ENCODE measurements around the gene RAB30. TPM values are rescaled to one million over a fixed set of nuclear protein-coding genes. Genes with fewer than 3 reads are reported as not detected.

RAB30 gene
- total RNA-seq, 3 donors from 2014 or later: 10.5 to 12.4 (median 11.3) TPM

DNA sequence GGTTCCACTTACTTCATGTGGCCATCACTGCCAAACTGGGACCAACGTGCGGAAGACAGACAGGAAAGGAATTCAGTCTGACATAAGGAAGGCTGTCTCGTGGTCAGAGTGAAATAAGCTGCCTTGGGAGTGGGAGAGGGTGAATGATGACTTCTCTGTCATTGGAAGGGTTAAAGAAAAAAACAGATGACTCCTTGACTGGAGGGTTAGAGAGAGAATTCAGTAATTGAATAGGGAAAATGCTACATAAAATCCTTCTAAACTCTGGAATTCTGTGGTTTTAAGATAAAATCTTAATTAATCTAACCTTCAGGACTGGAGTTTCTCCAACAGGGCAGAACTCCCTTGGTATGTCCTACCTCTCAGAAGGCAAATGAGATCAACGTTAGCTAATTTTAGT is 33.8 kb downstream of the RAB30 start:
- H3K4me3 Mint-ChIP-seq: no peak overlapping the region
- ATAC-seq: no peak
- H3K9me3 Mint-ChIP-seq: no peaks in the 10 kb centered on the region
- H3K36me3 Mint-ChIP-seq (ENCODE audit: insufficient read depth): peaks cover 14% of the 10 kb centered on the region
- H3K4me1 Mint-ChIP-seq (ENCODE audit: low read depth): peaks cover 43% of the 10 kb centered on the region
- DNase-seq: no peak
- no peaks in the 10 kb centered on the region for H3K27me3 Mint-ChIP-seq (ENCODE audit: low read depth)

DNA sequence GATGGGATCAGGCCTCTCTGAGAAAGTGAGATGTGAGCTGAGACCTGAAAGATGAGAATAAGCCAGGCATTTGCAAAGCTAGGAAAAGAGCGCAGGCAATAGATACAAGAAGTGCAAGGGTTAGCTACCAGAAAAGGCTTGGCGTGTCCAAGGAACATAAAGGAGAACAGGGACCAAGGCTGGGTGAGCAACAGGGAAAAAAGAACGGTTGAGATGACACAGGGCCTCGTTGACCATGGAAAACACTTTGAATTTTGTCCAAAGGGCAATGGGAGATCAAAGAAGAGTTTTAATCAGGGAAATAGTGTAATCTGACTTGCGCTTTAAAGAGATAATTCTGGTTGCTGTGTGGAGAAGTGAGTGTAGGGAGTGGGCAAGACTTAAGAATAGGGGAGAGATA is 35.0 kb downstream of the RAB30 start:
- peaks cover 19% of the 10 kb centered on the region for H3K36me3 Mint-ChIP-seq (ENCODE audit: insufficient read depth)
- H3K4me3 Mint-ChIP-seq: no peak overlapping the region
- no peaks in the 10 kb centered on the region for H3K9me3 Mint-ChIP-seq
- H3K27me3 Mint-ChIP-seq (ENCODE audit: low read depth): no peaks in the 10 kb centered on the region
- DNase-seq (no peak), ATAC-seq (no peak)
- H3K4me1 Mint-ChIP-seq (ENCODE audit: low read depth): peaks cover 42% of the 10 kb centered on the region

DNA sequence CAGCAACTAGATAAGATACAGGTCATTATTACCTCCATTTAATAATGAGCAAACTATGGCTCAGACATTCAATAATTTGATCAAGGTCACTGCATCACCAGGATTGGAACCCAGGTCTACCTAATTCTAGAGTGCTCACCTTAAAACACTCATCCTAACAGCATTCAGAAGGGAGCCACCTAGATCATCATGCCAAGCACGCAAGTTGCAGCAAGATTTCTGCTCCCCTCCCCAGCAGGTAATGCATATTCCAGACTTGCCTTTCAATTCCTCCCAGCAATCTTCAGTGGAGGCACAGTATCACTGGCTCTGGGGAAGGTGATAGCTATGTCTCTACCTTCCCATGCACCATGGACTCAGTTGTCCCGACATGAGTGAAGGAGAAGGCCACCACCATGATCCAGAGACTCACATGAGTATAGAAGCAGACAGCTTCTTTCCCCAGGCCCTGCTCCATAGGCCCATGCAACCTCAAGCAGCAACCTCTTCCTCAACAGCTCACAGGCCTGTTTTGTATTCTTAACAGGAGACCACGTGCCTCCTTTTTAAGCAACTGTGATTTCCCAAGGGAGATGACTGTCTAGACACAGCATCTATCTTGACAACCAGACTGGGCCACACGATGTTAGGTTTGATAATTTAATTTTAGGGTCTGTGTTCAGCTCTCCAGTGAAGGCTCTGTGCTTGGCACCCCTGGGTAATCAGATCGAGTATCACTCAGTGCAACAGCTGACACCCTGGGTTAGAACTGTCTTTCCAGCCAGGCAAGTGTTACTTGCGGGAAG is 36.4 kb downstream of the RAB30 start:
- Mint-ChIP-seq H3K4me3 (no peak overlapping the region), H3K36me3 (ENCODE audit: insufficient read depth) (peaks cover 18% of the 10 kb centered on the region), H3K27me3 (ENCODE audit: low read depth) (no peaks in the 10 kb centered on the region), H3K9me3 (no peaks in the 10 kb centered on the region), H3K4me1 (ENCODE audit: low read depth) (peaks cover 40% of the 10 kb centered on the region)
- DNase-seq (no peak), ATAC-seq (no peak)

DNA sequence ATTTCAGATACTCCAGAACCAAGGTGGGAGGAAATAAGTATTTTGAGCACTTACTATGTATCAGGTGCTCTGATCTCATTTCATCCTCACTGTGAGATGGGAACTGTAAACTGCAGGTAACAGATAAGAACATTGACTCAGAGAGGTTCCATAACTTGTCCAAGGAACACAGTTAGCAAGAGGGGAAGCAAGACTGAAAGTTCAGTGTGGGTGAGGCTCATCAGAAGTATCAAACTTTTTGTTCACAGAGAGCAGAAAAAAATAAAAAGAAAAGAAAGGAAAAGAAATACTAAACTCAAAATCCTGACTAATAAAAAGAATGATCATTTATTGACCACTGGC is 37.1 kb downstream of the RAB30 start:
- no peak for DNase-seq
- no peak for ATAC-seq
- no peaks in the 10 kb centered on the region for H3K9me3 Mint-ChIP-seq
- H3K36me3 Mint-ChIP-seq (ENCODE audit: insufficient read depth): peaks cover 14% of the 10 kb centered on the region
- H3K27me3 Mint-ChIP-seq (ENCODE audit: low read depth): no peaks in the 10 kb centered on the region
- H3K4me1 Mint-ChIP-seq (ENCODE audit: low read depth): peaks cover 36% of the 10 kb centered on the region
- H3K4me3 Mint-ChIP-seq: no peak overlapping the region

DNA sequence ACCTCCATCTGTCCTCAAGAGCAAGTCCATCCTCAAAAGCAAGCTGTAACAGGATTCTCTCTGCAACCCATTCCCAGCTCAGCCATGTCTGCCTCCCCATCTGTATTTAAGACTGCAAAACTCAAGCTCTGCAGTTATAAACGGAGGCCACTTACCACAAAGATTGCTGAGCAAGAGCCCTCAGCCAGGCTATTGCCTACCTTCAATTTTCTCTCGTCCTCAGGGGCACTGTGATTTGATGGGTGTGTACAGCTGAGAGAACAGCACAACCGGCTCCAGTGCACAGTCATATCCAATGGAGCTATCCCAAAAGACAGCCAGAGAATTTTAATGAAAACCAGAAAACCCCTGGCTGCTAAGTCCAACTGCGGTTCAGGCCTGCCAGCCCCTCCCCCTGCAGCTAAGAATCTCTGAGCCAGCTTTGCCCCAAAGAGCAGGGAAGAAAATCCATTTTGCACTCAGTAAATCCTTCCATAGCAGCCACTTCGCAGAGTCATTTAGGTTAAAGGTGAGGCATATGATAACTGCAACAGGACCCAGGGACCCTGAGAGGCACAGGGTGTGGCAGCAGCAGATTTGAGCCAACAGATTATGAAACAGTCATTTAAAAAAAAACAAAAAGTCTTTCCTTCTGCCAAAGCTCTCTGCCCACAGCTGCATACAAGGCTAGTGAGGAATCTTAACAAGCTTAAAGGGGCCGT is 37.6 kb downstream of the RAB30 start:
- H3K36me3 Mint-ChIP-seq (ENCODE audit: insufficient read depth): peaks cover 10% of the 10 kb centered on the region
- H3K4me3 Mint-ChIP-seq: no peak overlapping the region
- ATAC-seq: no peak
- H3K27me3 Mint-ChIP-seq (ENCODE audit: low read depth): no peaks in the 10 kb centered on the region
- H3K4me1 Mint-ChIP-seq (ENCODE audit: low read depth): peaks cover 31% of the 10 kb centered on the region
- H3K9me3 Mint-ChIP-seq: no peaks in the 10 kb centered on the region
- no peak for DNase-seq

DNA sequence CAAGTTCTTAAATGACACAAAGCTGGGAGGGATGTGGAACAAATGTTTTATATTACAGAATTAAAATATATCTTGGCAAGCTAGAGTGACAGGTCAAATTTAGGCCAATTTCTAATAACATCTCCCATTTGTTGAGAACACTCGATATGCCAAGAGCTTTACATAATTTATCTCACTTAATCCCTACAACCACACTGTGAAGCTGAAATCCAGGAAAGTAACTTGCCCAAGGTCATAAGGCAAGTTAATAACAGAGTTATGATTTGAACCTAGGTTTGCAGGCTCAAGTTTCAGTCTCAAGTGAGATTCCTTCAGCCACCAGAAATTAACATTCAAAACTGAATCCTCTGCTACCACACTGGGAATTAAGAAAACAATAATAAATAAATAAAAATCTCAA is 38.3 kb downstream of the RAB30 start:
- ATAC-seq (no peak), DNase-seq (no peak)
- H3K4me1 Mint-ChIP-seq (ENCODE audit: low read depth): peaks cover 34% of the 10 kb centered on the region
- H3K9me3 Mint-ChIP-seq: no peaks in the 10 kb centered on the region
- peaks cover 10% of the 10 kb centered on the region for H3K36me3 Mint-ChIP-seq (ENCODE audit: insufficient read depth)
- H3K4me3 Mint-ChIP-seq: no peak overlapping the region
- no peaks in the 10 kb centered on the region for H3K27me3 Mint-ChIP-seq (ENCODE audit: low read depth)

DNA sequence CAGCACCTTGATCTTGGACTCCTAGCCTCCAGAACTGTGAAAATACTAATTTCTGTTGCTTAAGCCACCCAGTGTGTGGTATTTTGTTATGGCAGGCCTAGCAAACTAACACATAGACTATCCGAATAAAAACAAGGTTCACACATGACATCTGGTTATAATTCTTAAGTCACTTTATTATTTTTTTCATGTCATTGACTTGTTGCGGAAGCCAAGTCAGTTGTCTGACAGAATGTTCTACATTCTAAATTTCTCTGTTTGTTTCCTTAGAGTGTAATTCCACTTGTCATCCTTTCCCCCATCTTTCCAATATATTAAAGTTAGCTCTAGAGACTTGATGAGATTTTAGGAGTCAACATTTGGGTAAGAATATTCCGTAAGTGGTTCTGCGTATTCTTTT is 40.6 kb downstream of the RAB30 start:
- H3K4me1 Mint-ChIP-seq (ENCODE audit: low read depth): peaks cover 38% of the 10 kb centered on the region
- ATAC-seq (no peak), DNase-seq (no peak)
- no peaks in the 10 kb centered on the region for H3K27me3 Mint-ChIP-seq (ENCODE audit: low read depth)
- no peak overlapping the region for H3K4me3 Mint-ChIP-seq
- H3K36me3 Mint-ChIP-seq (ENCODE audit: insufficient read depth): peaks cover 14% of the 10 kb centered on the region
- no peaks in the 10 kb centered on the region for H3K9me3 Mint-ChIP-seq

DNA sequence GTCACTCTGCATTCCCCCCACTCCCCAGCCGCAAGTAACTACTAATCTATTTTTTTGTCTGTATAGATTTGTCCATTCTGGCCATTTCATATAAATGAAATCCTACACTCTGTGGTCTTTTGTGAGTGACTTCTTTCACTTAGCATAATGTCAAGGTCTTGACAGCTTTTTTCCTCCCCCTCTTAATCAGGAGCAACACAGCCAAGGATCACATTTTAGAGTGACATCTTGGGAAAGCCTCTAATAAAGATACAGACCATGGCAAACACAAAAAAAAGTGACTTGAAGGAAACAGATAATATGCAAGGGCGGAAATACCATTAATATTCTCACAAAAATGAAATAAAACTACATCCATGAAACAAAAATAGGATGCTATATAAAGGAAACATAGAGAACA is 43.9 kb downstream of the RAB30 start:
- Mint-ChIP-seq H3K4me1 (ENCODE audit: low read depth) (peaks cover 33% of the 10 kb centered on the region), H3K4me3 (no peak overlapping the region), H3K9me3 (no peaks in the 10 kb centered on the region), H3K27me3 (ENCODE audit: low read depth) (no peaks in the 10 kb centered on the region), H3K36me3 (ENCODE audit: insufficient read depth) (peaks cover 17% of the 10 kb centered on the region)
- ATAC-seq: no peak
- DNase-seq: no peak

DNA sequence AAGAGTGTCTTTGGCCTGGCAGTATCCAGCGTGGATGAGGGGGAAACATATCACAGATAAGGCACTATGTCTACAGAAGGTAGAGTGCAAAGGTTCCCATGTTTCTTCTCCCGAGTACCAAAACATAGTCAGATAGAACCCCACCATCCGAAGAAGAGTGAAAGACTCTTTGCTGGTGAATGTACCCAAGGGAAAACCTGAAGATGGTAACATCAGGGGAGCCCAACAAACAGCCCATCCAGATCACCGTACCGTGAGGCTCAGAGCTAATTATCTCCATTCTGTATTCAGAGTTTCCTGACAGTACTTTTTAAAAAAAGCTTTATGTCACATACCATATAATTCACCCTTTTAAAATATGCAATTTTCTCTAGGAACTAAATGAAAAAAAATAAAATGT is 44.4 kb downstream of the RAB30 start:
- Mint-ChIP-seq H3K4me3 (no peak overlapping the region), H3K4me1 (ENCODE audit: low read depth) (peaks cover 33% of the 10 kb centered on the region), H3K9me3 (no peaks in the 10 kb centered on the region), H3K27me3 (ENCODE audit: low read depth) (no peaks in the 10 kb centered on the region), H3K36me3 (ENCODE audit: insufficient read depth) (peaks cover 17% of the 10 kb centered on the region)
- DNase-seq (no peak), ATAC-seq (no peak)

DNA sequence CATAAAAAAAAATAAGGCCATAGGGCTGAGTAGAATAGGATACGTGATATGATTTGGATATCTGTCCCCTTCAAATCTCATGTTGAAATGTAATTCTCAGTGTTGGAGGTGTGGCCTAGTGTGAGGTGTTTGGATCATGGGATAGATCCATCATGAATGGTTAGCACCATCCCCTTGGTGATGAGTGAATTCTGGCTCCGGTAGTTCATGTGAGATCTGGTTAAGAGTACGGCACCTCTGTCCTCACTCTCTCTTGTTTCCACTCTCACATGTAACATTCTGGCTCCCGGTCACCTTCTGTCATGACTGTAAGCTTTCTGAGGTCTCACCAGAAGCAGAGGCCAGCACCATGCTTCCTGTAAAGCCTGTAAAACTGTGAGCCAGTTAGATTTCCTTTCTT is 45.5 kb downstream of the RAB30 start:
- Mint-ChIP-seq H3K27me3 (ENCODE audit: low read depth) (no peaks in the 10 kb centered on the region), H3K9me3 (no peaks in the 10 kb centered on the region), H3K4me3 (no peak overlapping the region), H3K36me3 (ENCODE audit: insufficient read depth) (peaks cover 12% of the 10 kb centered on the region), H3K4me1 (ENCODE audit: low read depth) (peaks cover 33% of the 10 kb centered on the region)
- DNase-seq (no peak), ATAC-seq (no peak)

DNA sequence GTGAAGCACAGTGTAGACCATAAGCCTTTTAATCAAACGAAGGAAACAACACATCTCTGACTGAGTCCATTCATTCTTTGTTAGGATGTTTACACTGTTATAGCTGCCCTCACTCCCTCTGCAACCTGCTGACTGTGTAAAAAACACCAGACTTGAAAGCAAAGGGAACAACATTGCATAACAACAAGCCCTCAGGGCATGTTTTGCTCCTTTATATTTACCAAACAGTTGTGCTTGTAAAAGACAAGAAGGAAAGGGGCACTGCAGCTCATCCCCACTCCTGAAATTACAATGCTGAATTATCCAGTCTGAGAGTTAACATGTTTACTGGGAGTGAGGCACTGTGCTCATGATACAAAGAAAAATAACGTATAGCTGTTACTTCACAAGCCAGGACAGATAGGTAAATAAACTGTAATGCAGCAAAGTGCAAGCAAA is 46.4 kb downstream of the RAB30 start:
- H3K27me3 Mint-ChIP-seq (ENCODE audit: low read depth): no peaks in the 10 kb centered on the region
- H3K9me3 Mint-ChIP-seq: no peaks in the 10 kb centered on the region
- H3K4me1 Mint-ChIP-seq (ENCODE audit: low read depth): peaks cover 33% of the 10 kb centered on the region
- DNase-seq (no peak), ATAC-seq (no peak)
- peaks cover 10% of the 10 kb centered on the region for H3K36me3 Mint-ChIP-seq (ENCODE audit: insufficient read depth)
- no peak overlapping the region for H3K4me3 Mint-ChIP-seq

DNA sequence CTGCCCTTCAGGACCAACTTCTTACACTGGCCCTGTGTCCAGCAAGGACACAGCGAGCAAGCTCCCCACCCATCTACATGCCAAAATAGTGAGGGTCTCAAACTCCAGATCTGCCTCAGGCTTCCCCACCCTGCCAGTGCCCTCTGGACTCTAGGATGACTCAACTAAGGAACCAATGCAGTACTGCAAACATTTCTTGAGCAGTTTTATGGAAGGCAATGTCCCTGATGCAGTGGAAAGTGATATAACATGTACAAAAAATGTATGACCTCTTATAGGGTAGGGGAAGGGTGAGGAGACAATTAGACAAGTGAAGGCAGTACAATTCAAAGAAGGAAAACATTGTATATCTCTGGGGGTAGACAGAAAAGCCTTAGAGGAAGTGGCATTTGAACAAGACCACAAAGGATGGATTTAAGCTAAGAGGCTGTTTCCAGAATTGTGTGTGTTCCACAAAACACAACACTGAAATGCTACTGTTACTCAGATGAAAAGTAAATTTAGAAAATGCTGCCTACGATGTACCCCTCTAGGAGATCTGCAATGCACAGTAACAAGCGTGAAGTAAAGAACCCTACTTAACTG is 47.3 kb downstream of the RAB30 start:
- no peak for ATAC-seq
- Mint-ChIP-seq H3K4me3 (no peak overlapping the region), H3K9me3 (no peaks in the 10 kb centered on the region)

DNA sequence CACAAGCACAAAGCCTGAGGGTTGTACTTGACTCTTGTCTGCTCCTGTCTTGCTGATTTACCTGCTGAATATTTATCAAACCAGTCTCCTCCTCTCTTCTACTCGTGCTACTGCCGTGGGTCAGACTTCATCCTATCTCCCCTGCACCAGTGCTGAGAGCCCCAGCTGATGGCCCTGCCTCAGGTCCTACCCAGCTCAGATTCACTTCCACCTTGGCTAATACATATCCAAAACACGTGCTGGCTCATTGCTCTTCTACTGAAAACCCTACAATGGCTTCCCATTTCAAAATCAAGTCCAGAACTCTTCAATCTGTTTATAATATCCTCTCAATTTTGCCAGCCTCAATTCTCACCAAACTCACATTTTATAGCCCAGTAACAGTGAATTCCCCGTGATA is 48.3 kb downstream of the RAB30 start:
- no peaks in the 10 kb centered on the region for H3K27me3 Mint-ChIP-seq (ENCODE audit: low read depth)
- peaks cover 12% of the 10 kb centered on the region for H3K36me3 Mint-ChIP-seq (ENCODE audit: insufficient read depth)
- peaks cover 30% of the 10 kb centered on the region for H3K4me1 Mint-ChIP-seq (ENCODE audit: low read depth)
- H3K4me3 Mint-ChIP-seq: no peak overlapping the region
- DNase-seq: no peak
- no peaks in the 10 kb centered on the region for H3K9me3 Mint-ChIP-seq
- ATAC-seq: no peak

More for the DNA sequence above, 47.3 kb downstream of the RAB30 start:
- Mint-ChIP-seq H3K27me3 (ENCODE audit: low read depth) (no peaks in the 10 kb centered on the region), H3K36me3 (ENCODE audit: insufficient read depth) (peaks cover 11% of the 10 kb centered on the region), H3K4me1 (ENCODE audit: low read depth) (peaks cover 33% of the 10 kb centered on the region)
- no peak for DNase-seq

DNA sequence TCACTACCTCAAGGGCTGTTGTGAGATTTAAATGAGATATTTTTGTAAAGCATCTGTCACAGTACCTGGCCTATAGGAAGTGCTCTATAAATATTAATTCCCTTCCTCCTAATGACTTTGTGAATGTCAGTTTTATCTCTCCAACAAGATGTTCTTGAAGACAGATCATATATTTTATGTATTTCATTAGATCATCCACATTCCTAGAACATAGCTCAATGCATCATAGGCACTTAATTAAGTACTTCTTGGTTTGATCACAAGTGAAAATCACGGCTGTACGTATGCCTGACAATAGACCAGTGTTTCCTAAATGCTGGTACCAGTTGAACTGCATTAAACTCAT is 49.9 kb downstream of the RAB30 start:
- H3K4me1 Mint-ChIP-seq (ENCODE audit: low read depth): peaks cover 22% of the 10 kb centered on the region
- no peaks in the 10 kb centered on the region for H3K9me3 Mint-ChIP-seq
- no peak for ATAC-seq
- no peak overlapping the region for H3K4me3 Mint-ChIP-seq
- H3K27me3 Mint-ChIP-seq (ENCODE audit: low read depth): no peaks in the 10 kb centered on the region
- peaks cover 8% of the 10 kb centered on the region for H3K36me3 Mint-ChIP-seq (ENCODE audit: insufficient read depth)
- DNase-seq: no peak
